Fibroblast of villous mesenchyme (primary cell): Measurements from ENCODE around the gene CALML3. TPM values are rescaled to one million over a fixed set of nuclear protein-coding genes. Genes with fewer than 3 reads are reported as not detected.

Experiments used
- DNase-seq: peaks from one replicate; pipeline ENCODE4 v3.0.0-alpha.2; 2010; ENCODE audit warnings: low read depth
- H3K4me3 ChIP-seq: 2 replicates; pipeline ENCODE4 v1.5.1; 2011; ENCODE audit warnings: low read depth, mild to moderate bottlenecking, low read length
- total RNA-seq: library from RNA; depleted of rRNA; stranded (reverse); fragments of >200 nt; gene quantifications from 2 replicates; pipeline ENCODE4 v1.2.3, GENCODE V29; 2012
- TF ChIP-seq, protein P1 (sequence below): IDR thresholded peaks from 2 replicates; pipeline ENCODE4 v1.5.1; 2012; ENCODE audit warnings: low read depth, mild to moderate bottlenecking, low read length; ENCODE audit not compliant: insufficient read depth

CALML3 gene
- total RNA-seq, 1 donor: not detected

DNA sequence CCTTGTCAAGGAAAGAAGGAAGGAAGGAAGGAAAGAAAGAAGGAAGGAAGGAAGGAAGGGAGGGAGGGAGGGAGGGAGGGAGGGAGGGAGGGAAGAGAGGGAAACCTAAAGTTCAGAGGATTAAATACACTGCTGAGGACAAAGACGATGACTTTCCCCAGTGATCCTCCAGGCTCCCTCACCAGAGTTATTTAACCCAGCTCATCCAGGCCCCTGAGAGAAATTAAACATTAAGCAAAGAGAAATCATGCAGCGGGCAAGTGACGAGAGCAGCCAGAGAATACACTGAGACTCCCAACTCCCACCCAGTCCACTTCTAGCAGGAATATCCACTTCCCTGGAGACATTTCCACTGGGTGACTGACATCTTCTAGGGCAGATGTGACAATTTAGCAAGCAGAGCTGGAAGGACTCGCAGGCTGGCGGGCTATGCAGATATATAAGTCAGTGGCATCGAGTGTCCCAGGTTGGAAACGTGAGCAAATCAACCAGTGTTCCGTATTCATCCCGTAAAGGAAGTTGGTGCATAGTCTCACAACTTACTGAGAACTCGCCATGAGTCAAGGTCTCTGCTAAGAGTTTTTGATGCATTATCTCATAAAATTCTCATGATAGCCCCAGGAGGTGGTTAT, 48.7 kb downstream of the CALML3 start:
- no peak overlapping the region for H3K4me3 ChIP-seq
- no peak for DNase-seq
- TF ChIP-seq, protein P1, sequence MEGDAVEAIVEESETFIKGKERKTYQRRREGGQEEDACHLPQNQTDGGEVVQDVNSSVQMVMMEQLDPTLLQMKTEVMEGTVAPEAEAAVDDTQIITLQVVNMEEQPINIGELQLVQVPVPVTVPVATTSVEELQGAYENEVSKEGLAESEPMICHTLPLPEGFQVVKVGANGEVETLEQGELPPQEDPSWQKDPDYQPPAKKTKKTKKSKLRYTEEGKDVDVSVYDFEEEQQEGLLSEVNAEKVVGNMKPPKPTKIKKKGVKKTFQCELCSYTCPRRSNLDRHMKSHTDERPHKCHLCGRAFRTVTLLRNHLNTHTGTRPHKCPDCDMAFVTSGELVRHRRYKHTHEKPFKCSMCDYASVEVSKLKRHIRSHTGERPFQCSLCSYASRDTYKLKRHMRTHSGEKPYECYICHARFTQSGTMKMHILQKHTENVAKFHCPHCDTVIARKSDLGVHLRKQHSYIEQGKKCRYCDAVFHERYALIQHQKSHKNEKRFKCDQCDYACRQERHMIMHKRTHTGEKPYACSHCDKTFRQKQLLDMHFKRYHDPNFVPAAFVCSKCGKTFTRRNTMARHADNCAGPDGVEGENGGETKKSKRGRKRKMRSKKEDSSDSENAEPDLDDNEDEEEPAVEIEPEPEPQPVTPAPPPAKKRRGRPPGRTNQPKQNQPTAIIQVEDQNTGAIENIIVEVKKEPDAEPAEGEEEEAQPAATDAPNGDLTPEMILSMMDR: no peak

DNA sequence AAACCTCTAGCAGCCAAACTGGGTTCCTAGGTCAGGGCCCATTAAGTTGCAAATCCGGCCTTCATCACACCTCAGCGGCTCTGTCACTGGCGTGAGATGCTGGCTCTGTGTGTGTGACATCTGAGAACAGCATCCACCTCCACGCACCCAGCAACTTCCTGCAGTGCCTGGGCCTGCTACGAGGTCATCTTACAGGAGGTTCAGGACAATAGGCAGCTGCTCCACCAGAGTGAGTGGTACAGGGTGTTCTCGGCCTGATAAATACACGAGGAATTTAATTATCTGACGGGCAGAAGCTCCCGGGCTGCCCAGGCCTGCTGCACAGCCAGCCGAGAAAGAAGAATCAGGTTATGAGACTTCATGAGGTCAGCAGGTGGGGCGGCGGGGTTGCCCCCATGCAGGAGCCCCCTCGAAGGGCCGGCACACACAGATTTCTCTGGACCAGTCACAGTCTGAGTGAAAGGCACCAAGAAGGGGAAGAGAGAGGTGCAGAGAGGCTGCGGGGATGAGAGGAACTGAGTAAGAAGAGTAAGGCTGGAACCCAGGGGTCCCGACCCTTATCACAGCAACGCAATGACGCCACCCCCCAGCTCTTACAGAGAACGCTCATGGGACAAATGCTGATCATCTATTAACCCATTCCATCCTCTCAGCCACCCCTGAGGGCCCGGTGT, 49.3 kb downstream of the CALML3 start:
- H3K4me3 ChIP-seq: no peak overlapping the region
- no peak for DNase-seq
- TF ChIP-seq, protein P1: no peak

DNA sequence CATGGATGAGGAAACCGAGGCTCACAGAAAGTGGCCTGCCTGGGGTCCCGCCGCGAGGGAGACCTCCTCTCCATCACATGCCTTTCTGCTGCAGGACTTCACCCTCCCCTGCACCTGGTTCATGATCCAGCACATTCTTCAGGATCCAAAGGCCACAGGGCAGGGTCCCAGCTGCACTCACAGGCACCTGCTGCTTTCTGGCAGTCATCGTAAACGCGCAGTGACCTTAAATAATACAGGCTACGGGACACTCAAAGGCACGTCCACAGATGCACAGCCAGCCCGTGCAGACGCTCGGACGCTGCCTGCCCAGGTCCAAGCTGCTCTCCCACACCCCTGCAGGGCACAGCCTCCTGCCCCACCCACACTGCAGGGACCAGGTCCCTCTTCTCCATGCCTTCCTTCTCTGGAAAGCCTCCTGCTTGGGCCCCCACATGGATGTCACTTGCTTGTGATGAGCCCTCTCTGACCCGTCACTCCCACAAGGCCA, 49.9 kb downstream of the CALML3 start:
- no peak for DNase-seq
- H3K4me3 ChIP-seq: no peak overlapping the region
- TF ChIP-seq, protein P1: no peak

DNA sequence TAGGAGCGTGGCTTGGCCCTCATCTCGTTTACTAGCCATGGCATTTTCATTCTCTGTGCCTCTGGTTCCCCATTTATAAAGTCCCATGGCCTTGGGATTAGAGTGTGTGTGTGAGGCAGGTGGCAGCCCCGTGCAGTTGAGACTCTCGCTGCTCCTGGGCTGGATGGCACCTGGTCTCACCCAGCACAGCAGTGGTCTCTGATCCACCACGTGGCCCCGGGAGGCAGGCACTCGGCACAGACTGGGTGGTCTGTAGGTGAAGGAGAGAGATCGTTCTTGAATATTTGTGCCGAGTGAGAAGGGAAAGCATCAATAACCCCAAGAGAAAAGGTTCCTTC, 50.4 kb downstream of the CALML3 start:
- no peak for DNase-seq
- no peak overlapping the region for H3K4me3 ChIP-seq
- TF ChIP-seq, protein P1: no peak

DNA sequence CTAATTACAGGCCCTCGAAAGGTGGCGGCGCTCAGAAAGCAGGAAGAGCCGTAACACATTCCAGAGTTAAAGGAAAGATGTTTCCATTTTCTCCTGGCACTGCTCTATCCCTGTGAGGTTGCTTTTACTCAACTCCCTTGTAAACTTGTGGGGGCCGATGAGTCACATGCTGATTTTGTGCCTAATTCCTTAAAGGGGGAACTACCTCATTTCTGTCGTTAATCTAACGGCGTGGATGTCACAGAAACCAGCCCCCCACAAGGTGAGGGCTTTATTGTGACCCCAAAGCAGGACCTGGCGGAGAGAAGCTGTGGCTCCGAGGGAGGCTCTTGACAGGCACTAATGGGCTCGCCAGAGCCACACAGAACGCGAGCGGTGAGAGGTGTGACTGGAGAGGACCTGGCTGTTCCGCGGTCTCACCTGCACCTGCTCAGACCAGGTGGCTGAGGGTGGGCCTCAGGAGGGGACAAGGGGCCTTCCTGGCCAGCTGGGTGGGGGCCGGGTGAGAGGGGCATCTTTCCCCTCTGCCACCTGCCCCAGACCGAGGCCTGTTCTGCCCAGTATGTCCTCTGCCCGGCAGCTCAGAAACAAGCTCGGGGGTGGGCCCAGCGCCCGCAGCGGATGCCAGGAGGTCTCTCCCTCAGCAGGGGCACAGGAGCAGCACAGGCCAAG, 50.9 kb downstream of the CALML3 start:
- no peak overlapping the region for H3K4me3 ChIP-seq
- TF ChIP-seq, protein P1: no peak
- DNase-seq: peak; percentile 86

DNA sequence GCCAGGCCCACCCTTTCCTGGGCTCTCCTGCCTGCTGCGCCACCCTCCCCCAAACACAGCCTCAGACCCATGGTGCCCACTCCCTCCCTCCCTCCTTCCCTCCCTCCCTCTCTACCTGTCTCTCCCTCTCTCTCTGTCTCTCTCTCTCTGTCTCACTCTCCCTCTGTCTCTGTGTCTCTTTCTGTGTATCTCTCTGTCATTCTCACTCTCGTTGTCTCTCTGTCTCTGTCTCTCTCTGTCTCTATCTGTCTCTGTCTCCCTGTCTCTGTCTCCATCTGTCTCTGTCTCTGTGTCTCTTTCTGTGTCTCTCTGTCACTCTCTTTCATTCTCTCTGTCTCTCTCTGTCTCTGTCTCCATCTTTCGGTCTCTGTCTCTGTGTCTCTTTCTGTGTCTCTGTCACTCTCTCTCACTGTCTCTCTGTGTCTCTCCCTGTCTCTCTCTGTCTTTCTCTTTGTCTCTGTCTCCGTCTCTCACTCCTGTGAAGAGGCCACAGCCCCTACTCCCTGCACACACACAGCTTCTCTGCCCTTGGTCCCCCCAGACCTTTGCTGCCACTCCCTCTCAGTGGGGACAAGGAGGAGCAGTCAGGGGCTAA, 51.5 kb downstream of the CALML3 start:
- no peak overlapping the region for H3K4me3 ChIP-seq
- TF ChIP-seq, protein P1: no peak
- DNase-seq: no peak

Other genes starting within 250 kb of the CALML3 start
- gene UCN3, start 160.0 kb upstream of the CALML3 start, total RNA-seq: not detected in 2 replicates
- not detected in 2 replicates for gene TUBAL3, start 120.1 kb upstream of the CALML3 start, total RNA-seq
- 17.7 and 23.3 TPM in 2 replicates for gene NET1, start 112.4 kb upstream of the CALML3 start, total RNA-seq
- not detected in 2 replicates for gene CALML5, start 25.4 kb upstream of the CALML3 start, total RNA-seq
- 9.1 and 15.1 TPM in 2 replicates for gene ASB13, start 141.6 kb downstream of the CALML3 start, total RNA-seq
- gene TASOR2, start 159.9 kb downstream of the CALML3 start, total RNA-seq: 86.3 and 122 TPM in 2 replicates